Suprapubic skin (tissue), 4 donors: ENCODE data around the gene ATP6V1A. TPM values are rescaled to one million over a fixed set of nuclear protein-coding genes. Genes with fewer than 3 reads are reported as not detected.
A peak's percentile ranks its signal among the peaks of the same experiment; 100 is the strongest.
"Not testable (repeated sequence)": the region's sequence is repeated elsewhere in the genome, so short reads cannot be mapped to it uniquely, and the experiment has no call there.

Experiments used
- DNase-seq, 2 donors: peaks; one replicate each; pipeline ENCODE4 v3.0.0-alpha.2; 2019; ENCODE audit warnings: low spot score in 2 of 2
- H3K27ac ChIP-seq: fragments of 200-600 bp; sonication (generic); one replicate; pipeline ENCODE4 v1.5.1; 2019
- H3K27me3 ChIP-seq: fragments of 200-600 bp; sonication (generic); one replicate; pipeline ENCODE4 v1.5.1; 2019
- H3K36me3 ChIP-seq: fragments of 200-600 bp; sonication (generic); one replicate; pipeline ENCODE4 v1.5.1; 2019
- H3K4me1 ChIP-seq: fragments of 200-600 bp; sonication (generic); one replicate; pipeline ENCODE4 v1.5.1; 2019
- H3K4me3 ChIP-seq: fragments of 200-600 bp; sonication (generic); one replicate; pipeline ENCODE4 v1.5.1; 2019; ENCODE audit warnings: mild to moderate bottlenecking
- H3K9me3 ChIP-seq: fragments of 200-600 bp; sonication (generic); one replicate; pipeline ENCODE4 v1.5.1; 2019
- CTCF ChIP-seq, 2 donors: fragments of 200-600 bp in 1 of 2; fragments of 450-650 bp in 1 of 2; sonication (generic) in 1 of 2; IDR thresholded peaks; one replicate each; pipeline ENCODE4 v1.5.1; 2016 to 2019; ENCODE audit warnings: antibody characterized with exemption in 2 of 2, mild to moderate bottlenecking in 1 of 2, moderate library complexity in 1 of 2
- EP300 ChIP-seq: sonication (generic); formaldehyde crosslinking; IDR thresholded peaks from one replicate; pipeline ENCODE4 v1.6.1; 2017; ENCODE audit warnings: antibody characterized with exemption
- POLR2A ChIP-seq, 2 donors: fragments of 450-650 bp; IDR thresholded peaks; one replicate each; pipeline ENCODE4 v1.6.1; 2017; ENCODE audit warnings: antibody characterized with exemption in 2 of 2, mild to moderate bottlenecking in 2 of 2, moderate library complexity in 2 of 2
- POLR2AphosphoS5 ChIP-seq, 3 donors: sonication (generic); formaldehyde crosslinking; IDR thresholded peaks; one replicate each; pipeline ENCODE4 v1.6.1; 2017; ENCODE audit warnings: antibody characterized with exemption in 3 of 3
- WGBS: methylation state at CpG from one replicate; pipeline ENCODE4 v1.1.5; 2018; 5-methylcytosine and 5-hydroxymethylcytosine counted together
- total RNA-seq, 4 donors: library from RNA; depleted of rRNA; stranded (reverse); fragments of >200 nt; gene quantifications; one replicate each; pipeline ENCODE4 v1.1.0, GENCODE V29; 2016

The ATP6V1A gene
- total RNA-seq, 4 donors from 2014 or later: 43.5 to 63.5 (median 58.7) TPM

- H3K36me3 ChIP-seq: no peaks in the 10 kb centered on the region
- TF ChIP-seq POLR2A (IDR thresholded peaks at IDR 0.05) (no peak), EP300 (no peak), CTCF (IDR thresholded peaks at IDR 0.05) (no peak), POLR2AphosphoS5 (IDR thresholded peaks at IDR 0.05) (no peak)
- no peak for DNase-seq
- peaks cover 7% of the 10 kb centered on the region for H3K4me1 ChIP-seq
- no peaks in the 10 kb centered on the region for H3K27me3 ChIP-seq
- H3K9me3 ChIP-seq: no peaks in the 10 kb centered on the region
- H3K27ac ChIP-seq: no peak overlapping the region
- WGBS: 61% methylated on average over 2 of the region's 2 CpGs
- peak overlapping the region; percentile 61 for H3K4me3 ChIP-seq
These were observed 92.7 kb downstream of the ATP6V1A start for GRCh38 chr3:113839551-113839950.

- TF ChIP-seq EP300 (no peak), CTCF (IDR thresholded peaks at IDR 0.05) (peak; percentile 6 to 34), POLR2A (IDR thresholded peaks at IDR 0.05) (no peak)
- Histone ChIP-seq H3K36me3 (no peaks in the 10 kb centered on the region), H3K4me3 (no peak overlapping the region), H3K27me3 (no peaks in the 10 kb centered on the region), H3K4me1 (peaks cover 12% of the 10 kb centered on the region), H3K27ac (no peak overlapping the region), H3K9me3 (no peaks in the 10 kb centered on the region)
- WGBS: 44% methylated on average over 4 of the region's 4 CpGs
- DNase-seq: no peak
These were observed 97.9 kb downstream of the ATP6V1A start for GRCh38 chr3:113844622-113845222.

GRCh38 chr3:113847247-113847646 is 100.4 kb downstream of the ATP6V1A start:
- no peaks in the 10 kb centered on the region for H3K36me3 ChIP-seq
- no peaks in the 10 kb centered on the region for H3K27me3 ChIP-seq
- H3K4me1 ChIP-seq: peaks cover 12% of the 10 kb centered on the region
- H3K9me3 ChIP-seq: no peaks in the 10 kb centered on the region
- H3K27ac ChIP-seq: no peak overlapping the region
- DNase-seq: no peak
- no peak overlapping the region for H3K4me3 ChIP-seq
- TF ChIP-seq EP300: no peak
- no peak for TF ChIP-seq POLR2A (IDR thresholded peaks at IDR 0.05)
- no peak for TF ChIP-seq POLR2AphosphoS5 (IDR thresholded peaks at IDR 0.05)
- no peak for TF ChIP-seq CTCF (IDR thresholded peaks at IDR 0.05)

GRCh38 chr3:113847664-113848461 is 101.0 kb downstream of the ATP6V1A start:
- Histone ChIP-seq H3K9me3 (no peaks in the 10 kb centered on the region), H3K27ac (no peak overlapping the region), H3K4me1 (peaks cover 12% of the 10 kb centered on the region), H3K27me3 (no peaks in the 10 kb centered on the region), H3K4me3 (no peak overlapping the region), H3K36me3 (no peaks in the 10 kb centered on the region)
- WGBS: 64% methylated on average over 2 of the region's 2 CpGs
- no peak for DNase-seq
- TF ChIP-seq POLR2AphosphoS5 (IDR thresholded peaks at IDR 0.05) (peak in 1 of 3 donors; percentile 10), EP300 (no peak)

- H3K36me3 ChIP-seq, H3K27me3 ChIP-seq: not testable (repeated sequence)
- 88% methylated on average over 3 of the region's 3 CpGs for WGBS
These were observed 102.2 kb downstream of the ATP6V1A start for GRCh38 chr3:113849071-113849470.

GRCh38 chr3:113849841-113850240 is 103.0 kb downstream of the ATP6V1A start:
- not testable (repeated sequence) for DNase-seq, H3K27ac ChIP-seq, H3K4me3 ChIP-seq, H3K9me3 ChIP-seq, H3K27me3 ChIP-seq, H3K36me3 ChIP-seq
- peaks cover 12% of the 10 kb centered on the region for H3K4me1 ChIP-seq
- 96% methylated on average over 13 of the region's 22 CpGs for WGBS

More at GRCh38 chr3:113849071-113849470, 102.2 kb downstream of the ATP6V1A start:
- not testable (repeated sequence) for H3K27ac ChIP-seq, DNase-seq, H3K9me3 ChIP-seq, H3K4me3 ChIP-seq
- peaks cover 12% of the 10 kb centered on the region for H3K4me1 ChIP-seq

GRCh38 chr3:113850391-113850790 is 103.6 kb downstream of the ATP6V1A start:
- H3K4me3 ChIP-seq, H3K27ac ChIP-seq, H3K9me3 ChIP-seq, H3K36me3 ChIP-seq, DNase-seq, H3K27me3 ChIP-seq: not testable (repeated sequence)
- 87% methylated on average over 9 of the region's 9 CpGs for WGBS
- H3K4me1 ChIP-seq: peaks cover 12% of the 10 kb centered on the region
